Gastroesophageal sphincter (tissue), 3 donors: Measurements from ENCODE around the gene LDLRAD2.

ENCODE experiments used
- POLR2A ChIP-seq, 2 donors: fragments of 450-650 bp; IDR thresholded peaks; one replicate each; pipeline ENCODE4 v1.6.1; 2017; ENCODE audit warnings: antibody characterized with exemption in 2 of 2, mild to moderate bottlenecking in 2 of 2, moderate library complexity in 1 of 2
- POLR2AphosphoS5 ChIP-seq: sonication (generic); formaldehyde crosslinking; IDR thresholded peaks from one replicate; pipeline ENCODE4 v1.6.1; 2017; ENCODE audit warnings: antibody characterized with exemption
- TF ChIP-seq, protein P1 (sequence below), 4 experiments: fragments of 200-600 bp in 2 of 4; fragments of 450-650 bp in 2 of 4; sonication (generic) in 1 of 4; IDR thresholded peaks; one replicate each; pipeline ENCODE4 v1.5.1; 2017 to 2019; ENCODE audit warnings: antibody characterized with exemption in 4 of 4, mild to moderate bottlenecking in 2 of 4, moderate library complexity in 2 of 4

DNA sequence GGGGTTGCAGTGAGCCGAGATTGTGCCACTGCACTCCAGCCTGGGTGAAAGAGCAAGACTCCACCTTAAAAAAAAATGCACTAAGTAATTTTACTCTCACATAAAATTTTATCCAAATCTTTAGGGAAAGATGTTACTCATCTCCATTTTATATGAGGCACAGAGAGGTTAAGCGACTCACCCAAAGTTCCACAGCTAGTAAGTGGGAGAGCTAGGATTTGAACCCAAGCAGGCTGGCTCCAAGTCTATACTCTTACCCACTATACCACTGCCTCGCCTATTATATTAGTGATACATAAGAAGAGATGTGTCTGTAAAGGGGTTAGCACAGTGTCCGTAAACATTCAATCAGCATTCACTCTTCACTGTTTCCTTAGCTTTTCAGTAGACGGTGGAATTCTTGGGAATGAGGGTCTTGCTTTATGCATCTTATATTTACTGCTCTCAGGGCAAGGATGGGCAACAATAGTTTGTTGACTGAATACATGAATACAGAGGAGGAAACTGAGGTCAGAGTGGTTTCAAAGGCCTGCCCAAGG, 15.1 kb downstream of the LDLRAD2 start:
- TF ChIP-seq, protein P1, sequence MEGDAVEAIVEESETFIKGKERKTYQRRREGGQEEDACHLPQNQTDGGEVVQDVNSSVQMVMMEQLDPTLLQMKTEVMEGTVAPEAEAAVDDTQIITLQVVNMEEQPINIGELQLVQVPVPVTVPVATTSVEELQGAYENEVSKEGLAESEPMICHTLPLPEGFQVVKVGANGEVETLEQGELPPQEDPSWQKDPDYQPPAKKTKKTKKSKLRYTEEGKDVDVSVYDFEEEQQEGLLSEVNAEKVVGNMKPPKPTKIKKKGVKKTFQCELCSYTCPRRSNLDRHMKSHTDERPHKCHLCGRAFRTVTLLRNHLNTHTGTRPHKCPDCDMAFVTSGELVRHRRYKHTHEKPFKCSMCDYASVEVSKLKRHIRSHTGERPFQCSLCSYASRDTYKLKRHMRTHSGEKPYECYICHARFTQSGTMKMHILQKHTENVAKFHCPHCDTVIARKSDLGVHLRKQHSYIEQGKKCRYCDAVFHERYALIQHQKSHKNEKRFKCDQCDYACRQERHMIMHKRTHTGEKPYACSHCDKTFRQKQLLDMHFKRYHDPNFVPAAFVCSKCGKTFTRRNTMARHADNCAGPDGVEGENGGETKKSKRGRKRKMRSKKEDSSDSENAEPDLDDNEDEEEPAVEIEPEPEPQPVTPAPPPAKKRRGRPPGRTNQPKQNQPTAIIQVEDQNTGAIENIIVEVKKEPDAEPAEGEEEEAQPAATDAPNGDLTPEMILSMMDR (IDR thresholded peaks at IDR 0.05): no peak
- TF ChIP-seq POLR2AphosphoS5 (no peak), POLR2A (IDR thresholded peaks at IDR 0.05) (no peak)
